K562 (cell line): ENCODE measurements around the gene CFAP20DC. TPM values are rescaled to one million over a fixed set of nuclear protein-coding genes. Genes with fewer than 3 reads are reported as not detected.

Experiments
- CEBPB ChIP-seq: fragments of 450-650 bp; IDR thresholded peaks from 2 replicates; pipeline ENCODE4 v1.6.1; 2016; ENCODE audit warnings: missing genetic modification characterization, missing compliant biosample characterization
- KLF13 ChIP-seq: fragments of 450-650 bp; IDR thresholded peaks from 2 replicates; pipeline ENCODE4 v1.6.1; 2016; ENCODE audit warnings: missing genetic modification characterization, low read depth, mild to moderate bottlenecking, missing compliant biosample characterization, moderate library complexity, borderline replicate concordance
- L3MBTL2 ChIP-seq: fragments of 450-650 bp; IDR thresholded peaks from 2 replicates; pipeline ENCODE4 v1.6.1; 2016; ENCODE audit warnings: mild to moderate bottlenecking, moderate library complexity
- PRPF4 ChIP-seq: fragments of 200-400 bp; formaldehyde crosslinking; IDR thresholded peaks from one replicate; pipeline ENCODE4 v1.6.1; 2017; ENCODE audit warnings: low read length, low read depth, mild to moderate bottlenecking; ENCODE audit not compliant: insufficient read depth, poor library complexity, severe bottlenecking
- TFE3 ChIP-seq: fragments of 450-650 bp; formaldehyde crosslinking; IDR thresholded peaks from 2 replicates; pipeline ENCODE4 v1.4.0; 2020; ENCODE audit warnings: mild to moderate bottlenecking, mixed read lengths
- XRCC4 ChIP-seq: IDR thresholded peaks from one replicate; pipeline ENCODE4 v1.6.1; 2011; ENCODE audit not compliant: insufficient read depth, insufficient read length; ENCODE audit errors: extremely low read depth
- ZBTB9 ChIP-seq: fragments of 450-650 bp; formaldehyde crosslinking; IDR thresholded peaks from 2 replicates; pipeline ENCODE4 v1.4.0; 2020; ENCODE audit warnings: mild to moderate bottlenecking, moderate library complexity
- ZNF134 ChIP-seq: fragments of 250-450 bp; sonication (Bioruptor Pico); conservative IDR thresholded peaks from 2 replicates; pipeline ENCODE4 v1.4.0; 2020
- ZNF449 ChIP-seq: fragments of 250-450 bp; sonication (Bioruptor Pico); IDR thresholded peaks from 2 replicates; pipeline ENCODE4 v1.8.0; 2022; ENCODE audit warnings: moderate library complexity, mild to moderate bottlenecking, inconsistent platforms
- ZNF76 ChIP-seq: fragments of 250-450 bp; sonication (Bioruptor Pico); IDR thresholded peaks from 2 replicates; pipeline ENCODE4 v1.4.0; 2020; ENCODE audit warnings: mild to moderate bottlenecking, moderate library complexity, borderline replicate concordance
- polyA plus RNA-seq, 8 experiments: library from polyadenylated mRNA; depleted of rRNA in 4 of 8; stranded (reverse) in 5 of 8; unstranded in 3 of 8; fragments of >200 nt; fragmentation: Nextera tagmentation in 2 of 8; fragmentation: Illumina TruSeq in 1 of 8; extraction: Ambion mirVana in 2 of 8; extraction: Trizol in 1 of 8; gene quantifications; 2 replicates each; pipeline versions ENCODE4 v1.2.1 to v1.2.3, GENCODE V29; 2011 to 2014; ENCODE audit warnings: inconsistent platforms in 1 of 8, missing spikeins in 1 of 8
- total RNA-seq, 7 experiments: library from RNA; depleted of rRNA in 6 of 7; stranded (reverse); fragments of >200 nt in 6 of 7; fragmentation: Illumina TruSeq in 2 of 7; extraction: Trizol in 2 of 7; gene quantifications; 2 replicates each; pipeline versions ENCODE4 v1.2.1 to v1.2.3, GENCODE V29; 2011 to 2021; ENCODE audit warnings: low replicate concordance in 1 of 7

The CFAP20DC gene
- total and polyA plus RNA-seq, 9 of the 15 experiments (the other 6 are each of a cell fraction or from before 2014, with no cell fraction given): 1.6 to 5.9 (median 4.6) TPM

- no peak for TF ChIP-seq PRPF4
- TF ChIP-seq ZNF134 (CRISPR knock-in tag): no peak
- no peak for TF ChIP-seq ZNF449 (CRISPR knock-in tag)
- TF ChIP-seq KLF13 (tag): no peak
- no peak for TF ChIP-seq ZNF76 (CRISPR knock-in tag)
- no peak for TF ChIP-seq TFE3 (CRISPR knock-in tag)
- no peak for TF ChIP-seq XRCC4
- peak; percentile 70 for TF ChIP-seq L3MBTL2
- TF ChIP-seq CEBPB (tag): no peak
- TF ChIP-seq ZBTB9 (CRISPR knock-in tag): no peak
These were observed 51.2 kb downstream of the CFAP20DC start (continued) for GRCh38 chr3:58998476-58999117.
